ENCODE results near the gene SLC5A4. TPM values are rescaled to one million over a fixed set of nuclear protein-coding genes. Genes with fewer than 3 reads are reported as not detected.
"Not testable (repeated sequence)": the region's sequence is repeated elsewhere in the genome, so short reads cannot be mapped to it uniquely, and the experiment has no call there.

The SLC5A4 gene
- total RNA-seq, 5 donors from 2014 or later (not counting 1 experiment from before 2014, with no cell fraction given), result not detected

- H3K27ac Mint-ChIP-seq; H3K9me3 ChIP-seq; DNase-seq; H3K4me3 ChIP-seq (ENCODE audit: control insufficient read depth in 1 of 2, extremely low read depth in 1 of 2, low read length in 1 of 2); POLR2A ChIA-PET; H3K36me3 Mint-ChIP-seq; H3K27me3 Mint-ChIP-seq; CTCF ChIA-PET; H3K27ac ChIP-seq (ENCODE audit: low read length); H3K36me3 ChIP-seq (ENCODE audit: control insufficient read depth in 2 of 2, extremely low read depth in 1 of 2, insufficient read depth in 1 of 2, low read length in 1 of 2); H3K9me3 Mint-ChIP-seq; H3K4me3 Mint-ChIP-seq; ATAC-seq (replicated peaks in 1 of 4): not testable (repeated sequence)
- Histone ChIP-seq H3K27me3 (replicated peaks in 1 of 2; ENCODE audit: control insufficient read depth in 2 of 2, extremely low read depth in 1 of 2, insufficient read depth in 2 of 2, low read length in 1 of 2) (peaks cover 0 to 15% of the 10 kb centered on the region in 2 experiments), H3K4me1 (ENCODE audit: control insufficient read depth in 1 of 2, extremely low read depth in 1 of 2, insufficient read depth in 2 of 2, low read length in 2 of 2) (peaks cover 0 to 27% of the 10 kb centered on the region in 2 experiments)
- H3K4me1 Mint-ChIP-seq, result peaks cover 19 to 29% (median 26%) of the 10 kb centered on the region in 3 donors
- 79% methylated on average over 2 of the region's 5 CpGs for WGBS (ENCODE audit: insufficient coverage)
Measured at GRCh38 chr22:32197553-32198226, 57.5 kb downstream of the SLC5A4 start.

GRCh38 chr22:32195900-32196299 is 59.2 kb downstream of the SLC5A4 start:
- H3K4me3 ChIP-seq (ENCODE audit: control insufficient read depth in 1 of 2, extremely low read depth in 1 of 2, low read length in 1 of 2); DNase-seq; H3K36me3 ChIP-seq (ENCODE audit: control insufficient read depth in 2 of 2, extremely low read depth in 1 of 2, insufficient read depth in 1 of 2, low read length in 1 of 2); H3K27me3 Mint-ChIP-seq; H3K27me3 ChIP-seq (replicated peaks in 1 of 2; ENCODE audit: control insufficient read depth in 2 of 2, extremely low read depth in 1 of 2, insufficient read depth in 2 of 2, low read length in 1 of 2); H3K9me3 ChIP-seq; ATAC-seq (replicated peaks in 1 of 4); H3K27ac ChIP-seq (ENCODE audit: low read length); H3K9me3 Mint-ChIP-seq; H3K36me3 Mint-ChIP-seq; H3K4me3 Mint-ChIP-seq; H3K27ac Mint-ChIP-seq; POLR2A ChIA-PET; H3K4me1 ChIP-seq (ENCODE audit: control insufficient read depth in 1 of 2, extremely low read depth in 1 of 2, insufficient read depth in 2 of 2, low read length in 2 of 2): not testable (repeated sequence)
- CTCF ChIA-PET, result interaction anchor here in 1 of 2 donors (0.5 kb wide), 1 partner anchor 817 kb away, joined by 3 read pairs; no protein-coding TSS in a partner anchor
- H3K4me1 Mint-ChIP-seq, result peaks cover 9 to 13% (median 9%) of the 10 kb centered on the region in 3 donors
- WGBS (ENCODE audit: insufficient coverage), result 83% methylated on average over 1 of the region's 3 CpGs

GRCh38 chr22:32193346-32193745 is 61.8 kb downstream of the SLC5A4 start:
- H3K27ac Mint-ChIP-seq; POLR2A ChIA-PET; H3K4me1 Mint-ChIP-seq; H3K27me3 Mint-ChIP-seq; H3K27me3 ChIP-seq (replicated peaks in 1 of 2; ENCODE audit: control insufficient read depth in 2 of 2, extremely low read depth in 1 of 2, insufficient read depth in 2 of 2, low read length in 1 of 2); H3K27ac ChIP-seq (ENCODE audit: low read length); H3K9me3 Mint-ChIP-seq; ATAC-seq (replicated peaks in 1 of 4); H3K9me3 ChIP-seq; H3K4me1 ChIP-seq (ENCODE audit: control insufficient read depth in 1 of 2, extremely low read depth in 1 of 2, insufficient read depth in 2 of 2, low read length in 2 of 2); H3K4me3 ChIP-seq (ENCODE audit: control insufficient read depth in 1 of 2, extremely low read depth in 1 of 2, low read length in 1 of 2); DNase-seq; H3K36me3 ChIP-seq (ENCODE audit: control insufficient read depth in 2 of 2, extremely low read depth in 1 of 2, insufficient read depth in 1 of 2, low read length in 1 of 2); CTCF ChIA-PET; H3K36me3 Mint-ChIP-seq; H3K4me3 Mint-ChIP-seq: not testable (repeated sequence)
- 80% methylated on average over 3 of the region's 9 CpGs for WGBS (ENCODE audit: insufficient coverage)

- H3K4me3 Mint-ChIP-seq, H3K36me3 Mint-ChIP-seq, H3K9me3 Mint-ChIP-seq: not testable (repeated sequence)
Measured at GRCh38 chr22:32191021-32191420, 64.1 kb downstream of the SLC5A4 start.

GRCh38 chr22:32185821-32186220 is 69.3 kb downstream of the SLC5A4 start:
- H3K36me3 Mint-ChIP-seq, result no peaks in the 10 kb centered on the region
- WGBS (ENCODE audit: insufficient coverage), result 76% methylated on average over 2 of the region's 3 CpGs

More at GRCh38 chr22:32191021-32191420, 64.1 kb downstream of the SLC5A4 start:
- H3K27ac Mint-ChIP-seq; POLR2A ChIA-PET; H3K4me1 Mint-ChIP-seq; CTCF ChIA-PET; ATAC-seq (replicated peaks in 1 of 4); H3K4me1 ChIP-seq (ENCODE audit: control insufficient read depth in 1 of 2, extremely low read depth in 1 of 2, insufficient read depth in 2 of 2, low read length in 2 of 2); DNase-seq; H3K9me3 ChIP-seq; H3K4me3 ChIP-seq (ENCODE audit: control insufficient read depth in 1 of 2, extremely low read depth in 1 of 2, low read length in 1 of 2); H3K36me3 ChIP-seq (ENCODE audit: control insufficient read depth in 2 of 2, extremely low read depth in 1 of 2, insufficient read depth in 1 of 2, low read length in 1 of 2); H3K27me3 ChIP-seq (replicated peaks in 1 of 2; ENCODE audit: control insufficient read depth in 2 of 2, extremely low read depth in 1 of 2, insufficient read depth in 2 of 2, low read length in 1 of 2); H3K27ac ChIP-seq (ENCODE audit: low read length): not testable (repeated sequence)
- 64% methylated on average over 3 of the region's 15 CpGs for WGBS (ENCODE audit: insufficient coverage)
- H3K27me3 Mint-ChIP-seq, result peaks cover 2 to 16% of the 10 kb centered on the region in 2 donors

GRCh38 chr22:32183625-32184024 is 71.5 kb downstream of the SLC5A4 start:
- no peak overlapping the region for H3K27ac Mint-ChIP-seq
- DNase-seq (no peak), ATAC-seq (replicated peaks in 1 of 4) (no peak)
- H3K27me3 Mint-ChIP-seq, result peaks cover 9 to 19% of the 10 kb centered on the region in 2 donors
- ChIA-PET CTCF (no interaction called here), POLR2A (no interaction called here)
- H3K4me1 Mint-ChIP-seq, result no peaks in the 10 kb centered on the region
- Histone ChIP-seq H3K27ac (ENCODE audit: low read length) (no peak overlapping the region), H3K9me3 (no peaks in the 10 kb centered on the region), H3K36me3 (ENCODE audit: control insufficient read depth in 2 of 2, extremely low read depth in 1 of 2, insufficient read depth in 1 of 2, low read length in 1 of 2) (no peaks in the 10 kb centered on the region), H3K4me1 (ENCODE audit: control insufficient read depth in 1 of 2, extremely low read depth in 1 of 2, insufficient read depth in 2 of 2, low read length in 2 of 2) (no peaks in the 10 kb centered on the region), H3K27me3 (replicated peaks in 1 of 2; ENCODE audit: control insufficient read depth in 2 of 2, extremely low read depth in 1 of 2, insufficient read depth in 2 of 2, low read length in 1 of 2) (peaks cover 0 to 16% of the 10 kb centered on the region in 2 experiments), H3K4me3 (ENCODE audit: control insufficient read depth in 1 of 2, extremely low read depth in 1 of 2, low read length in 1 of 2) (no peak overlapping the region)
- no peaks in the 10 kb centered on the region for H3K36me3 Mint-ChIP-seq
- H3K4me3 Mint-ChIP-seq, result no peak overlapping the region
- no CpG with 5 or more reads among the region's 3 CpGs for WGBS (ENCODE audit: insufficient coverage)
- no peaks in the 10 kb centered on the region for H3K9me3 Mint-ChIP-seq

More at GRCh38 chr22:32185821-32186220, 69.3 kb downstream of the SLC5A4 start:
- Histone ChIP-seq H3K27me3 (replicated peaks in 1 of 2; ENCODE audit: control insufficient read depth in 2 of 2, extremely low read depth in 1 of 2, insufficient read depth in 2 of 2, low read length in 1 of 2) (peaks cover 0 to 10% of the 10 kb centered on the region in 2 experiments), H3K36me3 (ENCODE audit: control insufficient read depth in 2 of 2, extremely low read depth in 1 of 2, insufficient read depth in 1 of 2, low read length in 1 of 2) (no peaks in the 10 kb centered on the region), H3K27ac (ENCODE audit: low read length) (no peak overlapping the region), H3K4me1 (ENCODE audit: control insufficient read depth in 1 of 2, extremely low read depth in 1 of 2, insufficient read depth in 2 of 2, low read length in 2 of 2) (no peaks in the 10 kb centered on the region), H3K9me3 (no peaks in the 10 kb centered on the region), H3K4me3 (ENCODE audit: control insufficient read depth in 1 of 2, extremely low read depth in 1 of 2, low read length in 1 of 2) (no peak overlapping the region)
- H3K27ac Mint-ChIP-seq, result no peak overlapping the region
- ATAC-seq (replicated peaks in 1 of 4), result no peak
- ChIA-PET CTCF (no interaction called here), POLR2A (no interaction called here)
- no peak for DNase-seq
- peaks cover 0 to 16% of the 10 kb centered on the region in 2 donors for H3K27me3 Mint-ChIP-seq
- no peaks in the 10 kb centered on the region for H3K4me1 Mint-ChIP-seq
- H3K9me3 Mint-ChIP-seq, result no peaks in the 10 kb centered on the region
- H3K4me3 Mint-ChIP-seq, result no peak overlapping the region

All from T-cell (primary cell).